ENCODE data around the gene ZRSR2. TPM values are rescaled to one million over a fixed set of nuclear protein-coding genes. Genes with fewer than 3 reads are reported as not detected.

ZRSR2 gene
- total RNA-seq, 1 experiment from 2014 or later, result 4.6 TPM

DNA sequence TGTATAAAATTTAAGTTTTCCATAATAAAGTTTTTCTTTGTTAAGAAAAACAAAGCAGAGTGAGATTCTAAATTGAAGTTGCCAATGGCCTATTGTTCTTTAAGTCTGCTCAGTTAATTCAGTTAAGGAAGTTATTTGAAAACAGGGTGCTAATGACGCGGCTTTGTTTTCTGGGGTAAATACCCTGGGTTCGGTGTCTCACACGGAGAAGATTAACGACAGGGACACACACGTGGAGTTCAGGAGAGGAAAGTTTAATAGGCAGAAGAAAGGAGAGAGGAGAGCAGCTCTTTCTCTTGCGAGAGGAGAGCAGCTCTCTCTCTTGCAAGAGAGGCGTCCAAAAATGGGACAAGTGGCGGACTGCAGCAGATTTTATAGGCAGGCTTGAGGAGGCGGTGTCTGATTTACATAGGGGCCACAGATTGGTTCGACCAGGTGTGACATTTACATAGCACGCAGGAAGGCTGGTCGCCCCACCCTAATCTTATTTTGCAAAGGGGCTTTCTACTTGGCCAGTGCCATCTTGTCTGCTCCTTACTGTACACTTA, 42.6 kb upstream of the ZRSR2 start (continued):
- TF ChIP-seq SRF (IDR thresholded peaks at IDR 0.05; ENCODE audit: low read depth) (no peak), EZH2phosphoT487 (IDR thresholded peaks at IDR 0.05; ENCODE audit: borderline replicate concordance) (no peak)

DNA sequence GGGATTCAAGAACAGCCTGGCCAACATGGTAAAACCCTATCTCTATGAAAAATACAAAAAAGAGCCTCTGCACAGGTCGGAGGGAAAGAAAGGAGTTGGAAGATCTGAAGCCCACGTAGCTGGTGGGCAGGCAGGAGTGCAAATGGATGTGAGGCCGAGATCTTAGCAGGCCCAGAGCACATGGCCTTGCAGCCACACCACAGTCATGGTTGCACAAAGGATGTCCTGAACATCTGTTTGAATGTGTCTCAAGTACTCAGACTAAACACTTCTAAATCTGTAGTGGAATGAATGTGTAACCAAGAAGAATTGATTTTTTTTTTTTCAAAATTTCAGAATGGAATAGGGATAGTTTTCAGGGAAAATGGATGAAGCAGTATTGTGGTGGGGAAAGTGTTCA, 41.4 kb upstream of the ZRSR2 start:
- no peak for ATAC-seq
- BruUV-seq (replicated peaks), result no TSS peak
- Histone ChIP-seq H3K36me3 (ENCODE audit: control insufficient read depth in 1 of 2, insufficient read depth in 2 of 2, low read length in 2 of 2) (no peaks in the 10 kb centered on the region), H3K27ac (ENCODE audit: low read depth, low read length) (no peak overlapping the region), H3K9me2 (ENCODE audit: insufficient read depth) (no peaks in the 10 kb centered on the region), H3K79me2 (ENCODE audit: insufficient read depth, low read length) (no peaks in the 10 kb centered on the region), H3K9ac (ENCODE audit: low read length) (no peak overlapping the region), H2AFZ (ENCODE audit: low read depth, low read length, poor library complexity, severe bottlenecking) (no peak overlapping the region), H3K4me1 (ENCODE audit: control insufficient read depth in 1 of 2, insufficient read depth in 2 of 2, low read length in 2 of 2) (no peaks in the 10 kb centered on the region), H3K4me3 (replicated peaks in 1 of 2; ENCODE audit: low read depth in 1 of 2, low read length in 2 of 2) (no peak overlapping the region), H3K27me3 (ENCODE audit: insufficient read depth, low read length) (no peaks in the 10 kb centered on the region), H3K4me2 (ENCODE audit: low read length) (no peak overlapping the region), H3K9me3 (ENCODE audit: control insufficient read depth in 1 of 2, insufficient read depth in 1 of 2, low read depth in 1 of 2, low read length in 2 of 2) (no peaks in the 10 kb centered on the region), H4K20me1 (ENCODE audit: insufficient read depth) (no peaks in the 10 kb centered on the region)
- POLR2A ChIA-PET, result no interaction called here
- RAD21 ChIA-PET (ENCODE audit: low non-redundant PET in 1 of 2, low total read pairs in 2 of 2, uncharacterized antibody in 2 of 2, unreplicated experiment in 2 of 2), result no interaction called here
- intact Hi-C loops (cut with micrococcal nuclease), result no loop called here
- CTCF ChIA-PET, result no interaction called here
- TF ChIP-seq ZFX (IDR thresholded peaks at IDR 0.05) (no peak), YY1 (IDR thresholded peaks at IDR 0.05; ENCODE audit: extremely low read depth, insufficient replicate concordance, low read depth, low read length) (no peak), RAD21 (IDR thresholded peaks at IDR 0.05; ENCODE audit: low read depth) (no peak), SP1 (IDR thresholded peaks at IDR 0.05; ENCODE audit: low read depth) (no peak), EZH2phosphoT487 (IDR thresholded peaks at IDR 0.05; ENCODE audit: borderline replicate concordance) (no peak), EZH2 (IDR thresholded peaks at IDR 0.05) (no peak), SIN3A (IDR thresholded peaks at IDR 0.05; ENCODE audit: low read depth) (no peak), JUND (IDR thresholded peaks at IDR 0.05) (no peak), ZNF274 (IDR thresholded peaks at IDR 0.05; ENCODE audit: low read depth, low read length) (no peak), POLR2AphosphoS5 (IDR thresholded peaks at IDR 0.05; ENCODE audit: low read depth, low read length) (no peak), ELF1 (IDR thresholded peaks at IDR 0.05; ENCODE audit: borderline replicate concordance, low read depth) (no peak), CBX3 (IDR thresholded peaks at IDR 0.05; ENCODE audit: low read depth) (no peak), EGR1 (IDR thresholded peaks at IDR 0.05; ENCODE audit: low read depth) (no peak), TCF7L2 (IDR thresholded peaks at IDR 0.05; ENCODE audit: borderline replicate concordance, extremely low read depth, insufficient read depth, insufficient read length) (no peak), POLR2A (IDR thresholded peaks at IDR 0.05; ENCODE audit: borderline replicate concordance, extremely low read depth, insufficient read depth, insufficient read length) (no peak)
- TF ChIP-seq, protein P1, sequence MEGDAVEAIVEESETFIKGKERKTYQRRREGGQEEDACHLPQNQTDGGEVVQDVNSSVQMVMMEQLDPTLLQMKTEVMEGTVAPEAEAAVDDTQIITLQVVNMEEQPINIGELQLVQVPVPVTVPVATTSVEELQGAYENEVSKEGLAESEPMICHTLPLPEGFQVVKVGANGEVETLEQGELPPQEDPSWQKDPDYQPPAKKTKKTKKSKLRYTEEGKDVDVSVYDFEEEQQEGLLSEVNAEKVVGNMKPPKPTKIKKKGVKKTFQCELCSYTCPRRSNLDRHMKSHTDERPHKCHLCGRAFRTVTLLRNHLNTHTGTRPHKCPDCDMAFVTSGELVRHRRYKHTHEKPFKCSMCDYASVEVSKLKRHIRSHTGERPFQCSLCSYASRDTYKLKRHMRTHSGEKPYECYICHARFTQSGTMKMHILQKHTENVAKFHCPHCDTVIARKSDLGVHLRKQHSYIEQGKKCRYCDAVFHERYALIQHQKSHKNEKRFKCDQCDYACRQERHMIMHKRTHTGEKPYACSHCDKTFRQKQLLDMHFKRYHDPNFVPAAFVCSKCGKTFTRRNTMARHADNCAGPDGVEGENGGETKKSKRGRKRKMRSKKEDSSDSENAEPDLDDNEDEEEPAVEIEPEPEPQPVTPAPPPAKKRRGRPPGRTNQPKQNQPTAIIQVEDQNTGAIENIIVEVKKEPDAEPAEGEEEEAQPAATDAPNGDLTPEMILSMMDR (IDR thresholded peaks at IDR 0.05 in 2 of 3, conservative IDR thresholded peaks at IDR 0.05 in 1 of 3; ENCODE audit: borderline replicate concordance in 1 of 3, insufficient read depth in 1 of 3, low read depth in 2 of 3, low read length in 2 of 3), result no peak
- TF ChIP-seq, protein P2, sequence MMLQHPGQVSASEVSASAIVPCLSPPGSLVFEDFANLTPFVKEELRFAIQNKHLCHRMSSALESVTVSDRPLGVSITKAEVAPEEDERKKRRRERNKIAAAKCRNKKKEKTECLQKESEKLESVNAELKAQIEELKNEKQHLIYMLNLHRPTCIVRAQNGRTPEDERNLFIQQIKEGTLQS (IDR thresholded peaks at IDR 0.05), result no peak
- TF ChIP-seq, protein P3, sequence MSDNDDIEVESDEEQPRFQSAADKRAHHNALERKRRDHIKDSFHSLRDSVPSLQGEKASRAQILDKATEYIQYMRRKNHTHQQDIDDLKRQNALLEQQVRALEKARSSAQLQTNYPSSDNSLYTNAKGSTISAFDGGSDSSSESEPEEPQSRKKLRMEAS (IDR thresholded peaks at IDR 0.05), result no peak
- TF ChIP-seq, protein P4, sequence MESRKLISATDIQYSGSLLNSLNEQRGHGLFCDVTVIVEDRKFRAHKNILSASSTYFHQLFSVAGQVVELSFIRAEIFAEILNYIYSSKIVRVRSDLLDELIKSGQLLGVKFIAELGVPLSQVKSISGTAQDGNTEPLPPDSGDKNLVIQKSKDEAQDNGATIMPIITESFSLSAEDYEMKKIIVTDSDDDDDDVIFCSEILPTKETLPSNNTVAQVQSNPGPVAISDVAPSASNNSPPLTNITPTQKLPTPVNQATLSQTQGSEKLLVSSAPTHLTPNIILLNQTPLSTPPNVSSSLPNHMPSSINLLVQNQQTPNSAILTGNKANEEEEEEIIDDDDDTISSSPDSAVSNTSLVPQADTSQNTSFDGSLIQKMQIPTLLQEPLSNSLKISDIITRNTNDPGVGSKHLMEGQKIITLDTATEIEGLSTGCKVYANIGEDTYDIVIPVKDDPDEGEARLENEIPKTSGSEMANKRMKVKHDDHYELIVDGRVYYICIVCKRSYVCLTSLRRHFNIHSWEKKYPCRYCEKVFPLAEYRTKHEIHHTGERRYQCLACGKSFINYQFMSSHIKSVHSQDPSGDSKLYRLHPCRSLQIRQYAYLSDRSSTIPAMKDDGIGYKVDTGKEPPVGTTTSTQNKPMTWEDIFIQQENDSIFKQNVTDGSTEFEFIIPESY (IDR thresholded peaks at IDR 0.05; ENCODE audit: extremely low read depth, insufficient replicate concordance, low read length), result no peak
- no peak for DNase-seq (ENCODE audit: low read depth, low spot score)

Data from HCT116 (cell line).